Mesothelial cell of epicardium (in vitro differentiated cells): Measurements from ENCODE around the gene ROBO2. TPM values are rescaled to one million over a fixed set of nuclear protein-coding genes. Genes with fewer than 3 reads are reported as not detected.

Experiments
- DNase-seq, 2 experiments: peaks; one replicate each; pipeline ENCODE4 v3.0.0; 2021; ENCODE audit warnings: low spot score in 2 of 2; ENCODE audit not compliant: unreplicated experiment in 2 of 2
- H3K27ac Mint-ChIP-seq: 2 replicates; pipeline ENCODE4 v1.8.0; 2021; ENCODE audit warnings: mixed read lengths
- H3K27me3 Mint-ChIP-seq: 2 replicates; pipeline ENCODE4 v1.8.0; 2021; ENCODE audit warnings: low read depth, mixed read lengths
- H3K36me3 Mint-ChIP-seq: 2 replicates; pipeline ENCODE4 v1.8.0; 2021; ENCODE audit warnings: mixed read lengths
- H3K4me1 Mint-ChIP-seq: 2 replicates; pipeline ENCODE4 v1.8.0; 2021; ENCODE audit warnings: mixed read lengths
- H3K4me3 Mint-ChIP-seq: 2 replicates; pipeline ENCODE4 v1.8.0; 2021; ENCODE audit warnings: mild to moderate bottlenecking, moderate library complexity, mixed read lengths
- H3K9me3 Mint-ChIP-seq: 2 replicates; pipeline ENCODE4 v1.8.0; 2021; ENCODE audit warnings: mixed read lengths
- total RNA-seq: library from RNA; stranded (reverse); gene quantifications from 3 replicates; pipeline ENCODE4 v1.2.1, GENCODE V29; 2021
- TF ChIP-seq, protein P1 (sequence below): fragments of 200-600 bp; sonication (generic); IDR thresholded peaks from one replicate; pipeline ENCODE4 v1.5.0; 2021; ENCODE audit warnings: antibody characterized with exemption; ENCODE audit not compliant: unreplicated experiment

ROBO2 gene
- total RNA-seq, 1 donor from 2014 or later: 82.3 TPM

GRCh38 chr3:77122652-77123051 lies 82.8 kb downstream of the ROBO2 start:
- no peak for DNase-seq
- H3K9me3 Mint-ChIP-seq: peaks cover 6% of the 10 kb centered on the region
- no peaks in the 10 kb centered on the region for H3K27me3 Mint-ChIP-seq

DNA sequence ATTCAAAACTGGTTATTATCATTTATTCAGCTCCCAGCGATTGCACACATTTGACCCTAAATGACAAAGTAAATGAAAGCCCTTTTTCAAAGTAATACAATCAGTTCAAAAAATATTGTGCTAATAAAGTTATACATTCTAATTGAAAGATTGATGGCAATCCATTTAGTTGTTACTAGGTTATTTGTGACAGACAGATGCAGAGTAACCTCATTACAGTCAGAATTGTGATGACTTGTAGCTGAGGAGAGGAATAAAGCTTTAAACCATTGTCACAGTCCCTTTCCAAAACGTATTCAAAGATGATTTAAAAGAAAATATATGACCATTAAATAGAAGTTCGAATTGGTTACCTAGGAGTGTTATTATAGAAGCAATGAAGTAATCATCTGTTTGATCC lies 86.1 kb downstream of the ROBO2 start:
- H3K4me1 Mint-ChIP-seq: no peaks in the 10 kb centered on the region
- no peak for DNase-seq
- H3K27me3 Mint-ChIP-seq: no peaks in the 10 kb centered on the region
- H3K36me3 Mint-ChIP-seq: no peaks in the 10 kb centered on the region
- H3K9me3 Mint-ChIP-seq: peaks cover 6% of the 10 kb centered on the region
- TF ChIP-seq, protein P1, sequence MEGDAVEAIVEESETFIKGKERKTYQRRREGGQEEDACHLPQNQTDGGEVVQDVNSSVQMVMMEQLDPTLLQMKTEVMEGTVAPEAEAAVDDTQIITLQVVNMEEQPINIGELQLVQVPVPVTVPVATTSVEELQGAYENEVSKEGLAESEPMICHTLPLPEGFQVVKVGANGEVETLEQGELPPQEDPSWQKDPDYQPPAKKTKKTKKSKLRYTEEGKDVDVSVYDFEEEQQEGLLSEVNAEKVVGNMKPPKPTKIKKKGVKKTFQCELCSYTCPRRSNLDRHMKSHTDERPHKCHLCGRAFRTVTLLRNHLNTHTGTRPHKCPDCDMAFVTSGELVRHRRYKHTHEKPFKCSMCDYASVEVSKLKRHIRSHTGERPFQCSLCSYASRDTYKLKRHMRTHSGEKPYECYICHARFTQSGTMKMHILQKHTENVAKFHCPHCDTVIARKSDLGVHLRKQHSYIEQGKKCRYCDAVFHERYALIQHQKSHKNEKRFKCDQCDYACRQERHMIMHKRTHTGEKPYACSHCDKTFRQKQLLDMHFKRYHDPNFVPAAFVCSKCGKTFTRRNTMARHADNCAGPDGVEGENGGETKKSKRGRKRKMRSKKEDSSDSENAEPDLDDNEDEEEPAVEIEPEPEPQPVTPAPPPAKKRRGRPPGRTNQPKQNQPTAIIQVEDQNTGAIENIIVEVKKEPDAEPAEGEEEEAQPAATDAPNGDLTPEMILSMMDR: no peak
- no peak overlapping the region for H3K4me3 Mint-ChIP-seq
- no peak overlapping the region for H3K27ac Mint-ChIP-seq

More at GRCh38 chr3:77122652-77123051, 82.8 kb downstream of the ROBO2 start:
- no peak overlapping the region for H3K27ac Mint-ChIP-seq
- no peak overlapping the region for H3K4me3 Mint-ChIP-seq
- no peaks in the 10 kb centered on the region for H3K4me1 Mint-ChIP-seq
- TF ChIP-seq, protein P1: no peak
- no peaks in the 10 kb centered on the region for H3K36me3 Mint-ChIP-seq

DNA sequence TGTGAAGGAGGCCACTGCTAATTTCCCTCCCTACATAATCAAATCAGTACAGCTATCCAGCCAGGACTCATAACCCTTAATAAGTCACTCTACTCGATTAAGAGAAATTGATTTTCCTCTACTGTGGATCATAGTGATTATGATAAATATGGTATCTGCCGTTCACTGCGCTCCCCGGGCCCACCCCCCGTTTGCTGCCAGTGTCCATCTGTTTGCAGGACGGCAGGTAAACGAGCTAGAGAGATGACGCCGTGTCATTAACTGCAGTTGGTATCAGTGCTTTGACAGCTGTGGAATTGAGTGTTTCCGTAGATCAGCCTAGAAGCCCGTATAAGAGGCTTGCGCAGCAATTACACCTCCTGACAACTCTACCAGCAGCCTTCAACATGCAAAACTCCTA lies 94.9 kb downstream of the ROBO2 start:
- Mint-ChIP-seq H3K9me3 (peaks cover 5% of the 10 kb centered on the region), H3K27ac (no peak overlapping the region), H3K27me3 (no peaks in the 10 kb centered on the region), H3K36me3 (no peaks in the 10 kb centered on the region), H3K4me3 (no peak overlapping the region), H3K4me1 (peaks cover 8% of the 10 kb centered on the region)
- no peak for DNase-seq
- TF ChIP-seq, protein P1: no peak

DNA sequence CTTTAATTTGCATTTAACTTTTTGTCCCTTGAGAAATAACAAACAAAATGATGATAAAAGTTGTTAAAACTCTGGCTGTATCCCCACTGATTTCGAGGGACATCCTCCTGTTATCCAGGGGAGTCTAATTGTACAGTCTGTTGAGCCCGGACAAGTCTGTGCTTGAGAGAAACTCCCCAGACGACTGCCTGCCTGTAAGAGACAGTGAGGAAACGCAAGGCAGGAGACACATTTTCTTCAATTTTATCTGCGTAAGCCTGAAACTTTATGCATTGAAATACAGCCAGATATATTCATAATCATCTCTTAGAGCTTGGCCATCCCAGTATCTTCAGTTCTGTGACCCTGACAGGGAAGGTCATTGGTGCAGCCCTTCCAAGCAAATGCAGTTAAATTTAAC lies 97.7 kb downstream of the ROBO2 start:
- no peak overlapping the region for H3K4me3 Mint-ChIP-seq
- no peaks in the 10 kb centered on the region for H3K36me3 Mint-ChIP-seq
- H3K27ac Mint-ChIP-seq: peak overlapping the region; percentile 57
- TF ChIP-seq, protein P1: no peak
- no peaks in the 10 kb centered on the region for H3K27me3 Mint-ChIP-seq
- no peak for DNase-seq
- H3K9me3 Mint-ChIP-seq: peaks cover 5% of the 10 kb centered on the region
- H3K4me1 Mint-ChIP-seq: peaks cover 8% of the 10 kb centered on the region

- no peak for DNase-seq
- TF ChIP-seq, protein P1: no peak
- Mint-ChIP-seq H3K27ac (no peak overlapping the region), H3K27me3 (no peaks in the 10 kb centered on the region), H3K36me3 (no peaks in the 10 kb centered on the region), H3K9me3 (peaks cover 5% of the 10 kb centered on the region), H3K4me3 (no peak overlapping the region), H3K4me1 (peaks cover 15% of the 10 kb centered on the region)
These were observed 99.7 kb downstream of the ROBO2 start for GRCh38 chr3:77139624-77140023.

- Mint-ChIP-seq H3K4me3 (no peak overlapping the region), H3K36me3 (no peaks in the 10 kb centered on the region), H3K4me1 (peaks cover 13% of the 10 kb centered on the region), H3K27me3 (no peaks in the 10 kb centered on the region), H3K27ac (no peak overlapping the region), H3K9me3 (no peaks in the 10 kb centered on the region)
- TF ChIP-seq, protein P1: no peak
- DNase-seq: no peak
These were observed 101.5 kb downstream of the ROBO2 start for GRCh38 chr3:77141423-77141822.
